ENCODE measurements around the gene NECAB2. TPM values are rescaled to one million over a fixed set of nuclear protein-coding genes. Genes with fewer than 3 reads are reported as not detected.
A peak's percentile ranks its signal among the peaks of the same experiment; 100 is the strongest.

The NECAB2 gene
- polyA plus RNA-seq, 1 experiment = 0.20 TPM

DNA sequence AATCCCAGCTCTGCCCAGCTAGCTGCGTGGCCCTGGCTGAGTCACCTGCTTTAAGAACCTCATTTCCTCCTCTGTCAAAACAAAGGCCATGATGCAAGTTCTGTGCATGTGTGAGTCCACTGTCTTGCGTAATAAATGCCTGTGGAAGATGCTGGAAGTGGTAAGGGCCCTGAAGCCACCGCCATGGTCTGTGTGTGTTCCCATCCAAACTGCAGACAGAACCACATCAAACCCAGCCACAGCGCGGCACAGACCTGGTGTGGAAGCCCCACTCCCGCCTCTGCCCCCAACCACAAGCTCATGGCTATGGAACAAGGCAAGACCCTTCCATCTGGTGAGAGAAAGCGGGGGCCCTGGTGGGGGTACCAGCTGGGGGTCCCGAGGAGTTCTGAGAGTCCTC lies 26.0 kb downstream of the NECAB2 start:
- TF ChIP-seq, protein P1, sequence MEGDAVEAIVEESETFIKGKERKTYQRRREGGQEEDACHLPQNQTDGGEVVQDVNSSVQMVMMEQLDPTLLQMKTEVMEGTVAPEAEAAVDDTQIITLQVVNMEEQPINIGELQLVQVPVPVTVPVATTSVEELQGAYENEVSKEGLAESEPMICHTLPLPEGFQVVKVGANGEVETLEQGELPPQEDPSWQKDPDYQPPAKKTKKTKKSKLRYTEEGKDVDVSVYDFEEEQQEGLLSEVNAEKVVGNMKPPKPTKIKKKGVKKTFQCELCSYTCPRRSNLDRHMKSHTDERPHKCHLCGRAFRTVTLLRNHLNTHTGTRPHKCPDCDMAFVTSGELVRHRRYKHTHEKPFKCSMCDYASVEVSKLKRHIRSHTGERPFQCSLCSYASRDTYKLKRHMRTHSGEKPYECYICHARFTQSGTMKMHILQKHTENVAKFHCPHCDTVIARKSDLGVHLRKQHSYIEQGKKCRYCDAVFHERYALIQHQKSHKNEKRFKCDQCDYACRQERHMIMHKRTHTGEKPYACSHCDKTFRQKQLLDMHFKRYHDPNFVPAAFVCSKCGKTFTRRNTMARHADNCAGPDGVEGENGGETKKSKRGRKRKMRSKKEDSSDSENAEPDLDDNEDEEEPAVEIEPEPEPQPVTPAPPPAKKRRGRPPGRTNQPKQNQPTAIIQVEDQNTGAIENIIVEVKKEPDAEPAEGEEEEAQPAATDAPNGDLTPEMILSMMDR (IDR thresholded peaks at IDR 0.05; ENCODE audit: low read depth, low read length) = no peak
- POLR2A ChIA-PET = no interaction called here
- H3K4me3 ChIP-seq (ENCODE audit: low read depth, low read length) = no peak overlapping the region
- H3K27me3 ChIP-seq (ENCODE audit: control insufficient read depth, insufficient read depth, low read length) = peaks cover 3% of the 10 kb centered on the region
- peak overlapping the region; percentile 11 for H3K27ac ChIP-seq (ENCODE audit: low read depth, low read length)
- peak; percentile 61 for DNase-seq (ENCODE audit: low read depth, low spot score)
- CTCF ChIA-PET = interaction anchor here (0.7 to 3.6 kb wide), 2 partner anchors 69 to 72 kb away, joined by 4 to 20 read pairs; no protein-coding TSS in a partner anchor
- H3K9me3 ChIP-seq (ENCODE audit: control insufficient read depth, insufficient read depth, low read length) = no peaks in the 10 kb centered on the region; the same call in 1 of the 2 replicates

DNA sequence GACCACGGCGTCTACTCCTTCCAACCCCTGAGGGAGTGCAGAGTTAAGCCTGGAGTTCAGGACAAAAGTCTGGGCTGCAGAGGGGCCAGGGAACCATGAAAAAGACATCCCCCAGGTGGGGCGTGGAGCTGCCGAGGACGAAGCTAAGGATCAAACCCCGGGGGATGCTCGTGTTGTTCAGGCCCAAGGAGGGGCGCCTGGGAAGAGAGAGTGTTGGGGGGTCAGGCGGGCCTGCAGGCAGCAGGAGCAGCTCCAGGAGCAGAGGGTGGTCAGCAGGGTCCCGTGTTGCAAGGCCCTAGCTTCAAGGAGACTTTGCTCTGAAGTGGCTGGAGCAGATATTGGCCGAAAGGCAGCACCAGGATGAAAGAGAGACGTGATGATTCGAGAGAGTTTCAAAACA lies 26.7 kb downstream of the NECAB2 start:
- no peak for DNase-seq (ENCODE audit: low read depth, low spot score)
- POLR2A ChIA-PET = interaction anchor here (0.6 kb wide), 1 partner anchor 53 kb away, joined by 7 read pairs; no protein-coding TSS in a partner anchor
- H3K9me3 ChIP-seq (ENCODE audit: control insufficient read depth, insufficient read depth, low read length) = no peaks in the 10 kb centered on the region; the same call in 1 of the 2 replicates
- CTCF ChIA-PET = interaction anchor here (0.6 to 3.6 kb wide), 3 partner anchors 69 to 154 kb away, joined by 3 to 20 read pairs (median 11); no protein-coding TSS in a partner anchor
- H3K27me3 ChIP-seq (ENCODE audit: control insufficient read depth, insufficient read depth, low read length) = no peaks in the 10 kb centered on the region
- no peak overlapping the region for H3K27ac ChIP-seq (ENCODE audit: low read depth, low read length)
- no peak overlapping the region for H3K4me3 ChIP-seq (ENCODE audit: low read depth, low read length)
- TF ChIP-seq, protein P1 (IDR thresholded peaks at IDR 0.05; ENCODE audit: low read depth, low read length) = no peak

DNA sequence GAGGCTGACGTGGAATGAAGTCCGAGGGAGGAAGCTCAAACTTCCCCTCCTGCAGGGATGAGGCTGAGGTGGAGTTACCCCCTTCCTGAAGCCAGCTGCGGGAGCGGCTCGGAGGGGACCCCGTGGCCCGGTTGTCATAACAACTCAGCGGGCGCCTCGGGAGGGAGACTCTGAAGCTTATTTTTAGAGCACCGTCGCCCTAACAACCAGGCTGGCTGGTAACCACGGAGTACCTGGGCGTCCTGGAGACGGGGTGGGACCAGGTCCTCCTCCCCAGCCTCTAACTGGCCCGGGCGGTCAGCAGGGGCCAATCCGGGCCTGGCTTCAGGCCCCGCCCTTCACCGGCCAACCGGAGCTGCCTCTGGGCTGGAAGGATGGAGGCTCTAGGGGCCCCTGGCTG lies 27.7 kb downstream of the NECAB2 start:
- Histone ChIP-seq H3K4me3 (ENCODE audit: low read depth, low read length) (no peak overlapping the region), H3K27ac (ENCODE audit: low read depth, low read length) (no peak overlapping the region), H3K9me3 (ENCODE audit: control insufficient read depth, insufficient read depth, low read length) (no peaks in the 10 kb centered on the region; the same call in 1 of the 2 replicates), H3K27me3 (ENCODE audit: control insufficient read depth, insufficient read depth, low read length) (peaks cover 3% of the 10 kb centered on the region)
- POLR2A ChIA-PET = no interaction called here
- TF ChIP-seq, protein P1 (IDR thresholded peaks at IDR 0.05; ENCODE audit: low read depth, low read length) = no peak
- CTCF ChIA-PET = interaction anchor here (0.9 to 3.6 kb wide), 3 partner anchors 39 to 70 kb away, joined by 3 to 20 read pairs (median 11); no protein-coding TSS in a partner anchor
- no peak for DNase-seq (ENCODE audit: low read depth, low spot score)

DNA sequence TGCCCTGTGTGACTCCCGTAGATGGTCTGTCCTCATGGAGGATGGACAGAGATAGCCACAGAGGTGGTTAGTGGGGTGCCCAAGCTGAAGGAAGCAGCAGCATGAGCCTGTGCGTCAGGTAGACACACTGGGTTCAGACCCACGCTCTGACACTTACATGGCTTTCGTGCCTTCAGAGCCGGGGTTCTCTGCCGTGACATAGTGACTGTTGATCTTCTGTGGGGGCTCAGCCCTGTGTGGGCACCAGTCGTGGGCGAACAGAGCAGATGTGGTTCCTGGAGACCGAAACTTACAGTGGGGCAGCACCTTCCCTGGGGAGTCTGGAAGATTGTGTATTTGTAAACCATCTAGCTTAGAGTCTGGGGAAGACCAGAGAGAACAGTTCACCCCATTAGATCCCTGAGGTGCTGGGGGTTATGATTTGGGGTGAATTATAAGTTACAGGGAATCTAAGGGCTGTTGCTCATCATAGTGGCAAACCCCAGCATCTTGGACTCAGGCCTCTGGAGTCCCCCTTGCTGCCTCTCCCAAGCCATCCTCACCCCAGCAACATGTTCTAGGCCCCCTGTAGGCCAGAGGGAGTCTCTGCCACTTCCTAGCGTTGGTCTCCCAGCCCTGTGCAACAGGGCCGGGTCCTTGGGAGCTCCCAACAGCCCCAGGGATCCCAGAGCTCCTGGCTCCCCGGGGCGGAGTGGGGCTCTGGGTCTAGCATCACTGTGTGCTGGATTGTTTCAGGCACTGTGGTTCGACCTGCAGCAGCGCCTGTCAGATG lies 28.6 kb downstream of the NECAB2 start:
- Histone ChIP-seq H3K4me3 (ENCODE audit: low read depth, low read length) (no peak overlapping the region), H3K9me3 (ENCODE audit: control insufficient read depth, insufficient read depth, low read length) (no peaks in the 10 kb centered on the region; the same call in 1 of the 2 replicates), H3K27me3 (ENCODE audit: control insufficient read depth, insufficient read depth, low read length) (peaks cover 3% of the 10 kb centered on the region), H3K27ac (ENCODE audit: low read depth, low read length) (no peak overlapping the region)
- TF ChIP-seq, protein P1 (IDR thresholded peaks at IDR 0.05; ENCODE audit: low read depth, low read length) = no peak
- POLR2A ChIA-PET = no interaction called here
- CTCF ChIA-PET = interaction anchor here (2.0 kb wide), 1 partner anchor 67 kb away, joined by 11 read pairs; no protein-coding TSS in a partner anchor
- DNase-seq (ENCODE audit: low read depth, low spot score) = no peak

DNA sequence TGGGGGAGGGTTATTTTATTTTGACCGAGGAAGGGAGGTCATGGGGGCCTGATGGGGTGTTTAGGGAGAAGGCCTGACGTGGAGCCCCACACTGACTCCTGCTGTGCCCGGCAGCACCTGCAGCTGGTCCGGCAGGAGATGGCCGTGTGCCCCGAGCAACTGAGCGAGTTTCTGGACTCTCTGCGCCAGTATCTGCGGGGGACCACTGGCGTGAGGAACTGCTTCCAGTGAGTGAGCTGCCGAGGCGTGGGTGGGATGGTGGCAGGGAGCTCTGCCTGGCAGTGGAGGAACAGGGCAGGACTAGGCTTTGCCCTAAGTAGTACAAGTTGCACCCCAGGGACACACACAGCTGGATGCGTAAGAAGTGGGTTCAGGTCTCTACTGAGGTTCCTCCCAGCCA lies 30.0 kb downstream of the NECAB2 start:
- CTCF ChIA-PET = no interaction called here
- TF ChIP-seq, protein P1 (IDR thresholded peaks at IDR 0.05; ENCODE audit: low read depth, low read length) = no peak
- POLR2A ChIA-PET = no interaction called here
- Histone ChIP-seq H3K27me3 (ENCODE audit: control insufficient read depth, insufficient read depth, low read length) (peaks cover 9% of the 10 kb centered on the region), H3K9me3 (ENCODE audit: control insufficient read depth, insufficient read depth, low read length) (no peaks in the 10 kb centered on the region; the same call in 1 of the 2 replicates), H3K4me3 (ENCODE audit: low read depth, low read length) (no peak overlapping the region), H3K27ac (ENCODE audit: low read depth, low read length) (no peak overlapping the region)
- no peak for DNase-seq (ENCODE audit: low read depth, low spot score)

All from AG04450 (cell line).